Activated naive CD8-positive, alpha-beta T cell (primary cell): ENCODE data around the gene SLC34A3.

Experiments
- H3K27ac Mint-ChIP-seq: one replicate; pipeline ENCODE4 v1.8.0; 2021; ENCODE audit warnings: mixed read lengths
- H3K27me3 Mint-ChIP-seq: one replicate; pipeline ENCODE4 v1.8.0; 2021; ENCODE audit warnings: mixed read lengths
- H3K36me3 Mint-ChIP-seq: one replicate; pipeline ENCODE4 v1.8.0; 2021; ENCODE audit warnings: mixed read lengths
- H3K4me1 Mint-ChIP-seq: one replicate; pipeline ENCODE4 v1.8.0; 2021; ENCODE audit warnings: low read depth, mixed read lengths
- H3K4me3 Mint-ChIP-seq: one replicate; pipeline ENCODE4 v1.8.0; 2021; ENCODE audit warnings: mild to moderate bottlenecking, mixed read lengths
- H3K9me3 Mint-ChIP-seq: one replicate; pipeline ENCODE4 v1.8.0; 2021; ENCODE audit warnings: low read depth, mixed read lengths

Gene SLC34A3

GRCh38 chr9:137219757-137220316, 10.9 kb upstream of the SLC34A3 start:
- Mint-ChIP-seq H3K4me3 (no peak overlapping the region), H3K36me3 (no peaks in the 10 kb centered on the region), H3K4me1 (peaks cover 2% of the 10 kb centered on the region), H3K9me3 (no peaks in the 10 kb centered on the region), H3K27ac (no peak overlapping the region), H3K27me3 (no peaks in the 10 kb centered on the region)

- Mint-ChIP-seq H3K4me1 (peaks cover 2% of the 10 kb centered on the region), H3K27me3 (no peaks in the 10 kb centered on the region), H3K36me3 (no peaks in the 10 kb centered on the region), H3K27ac (no peak overlapping the region), H3K9me3 (no peaks in the 10 kb centered on the region), H3K4me3 (peak overlapping the region; percentile 52)
Measured at GRCh38 chr9:137220317-137221094, 10.2 kb upstream of the SLC34A3 start.

GRCh38 chr9:137221095-137221505, 9.6 kb upstream of the SLC34A3 start:
- H3K9me3 Mint-ChIP-seq, result no peaks in the 10 kb centered on the region
- no peaks in the 10 kb centered on the region for H3K36me3 Mint-ChIP-seq
- peak overlapping the region; percentile 52 for H3K4me3 Mint-ChIP-seq
- no peaks in the 10 kb centered on the region for H3K27me3 Mint-ChIP-seq
- no peak overlapping the region for H3K27ac Mint-ChIP-seq
- H3K4me1 Mint-ChIP-seq, result peaks cover 2% of the 10 kb centered on the region

- H3K36me3 Mint-ChIP-seq, result no peaks in the 10 kb centered on the region
- no peaks in the 10 kb centered on the region for H3K27me3 Mint-ChIP-seq
Measured at GRCh38 chr9:137221506-137222111, 9.1 kb upstream of the SLC34A3 start.

GRCh38 chr9:137222190-137223077, 8.3 kb upstream of the SLC34A3 start, which contains the start of gene RNF208:
RNF208 (minus strand) TSS chr9:137222240; CDS start chr9:137221212, 1,028 bp downstream.
- no peaks in the 10 kb centered on the region for H3K27me3 Mint-ChIP-seq
- H3K4me1 Mint-ChIP-seq, result peaks cover 2% of the 10 kb centered on the region
- peak within 1 kb of the TSS; percentile 80 for H3K4me3 Mint-ChIP-seq
- H3K36me3 Mint-ChIP-seq, result no peaks in the 10 kb centered on the region
- no peak within 1 kb of the TSS for H3K27ac Mint-ChIP-seq
- no peaks in the 10 kb centered on the region for H3K9me3 Mint-ChIP-seq

More at GRCh38 chr9:137221506-137222111, 9.1 kb upstream of the SLC34A3 start:
- H3K4me1 Mint-ChIP-seq, result peaks cover 2% of the 10 kb centered on the region
- H3K9me3 Mint-ChIP-seq, result no peaks in the 10 kb centered on the region
- H3K27ac Mint-ChIP-seq, result no peak overlapping the region
- H3K4me3 Mint-ChIP-seq, result no peak overlapping the region

- Mint-ChIP-seq H3K9me3 (no peaks in the 10 kb centered on the region), H3K4me1 (peaks cover 5% of the 10 kb centered on the region), H3K4me3 (peak overlapping the region; percentile 80), H3K27ac (peak overlapping the region; percentile 50), H3K27me3 (peaks cover 2% of the 10 kb centered on the region), H3K36me3 (no peaks in the 10 kb centered on the region)
Measured at GRCh38 chr9:137223078-137223970, 7.4 kb upstream of the SLC34A3 start.

GRCh38 chr9:137224830-137225694, 5.6 kb upstream of the SLC34A3 start, which contains the start of gene CYSRT1:
CYSRT1 (plus strand) TSS chr9:137225174; CDS start chr9:137225622, 448 bp downstream.
- H3K4me1 Mint-ChIP-seq, result peaks cover 5% of the 10 kb centered on the region
- no peaks in the 10 kb centered on the region for H3K36me3 Mint-ChIP-seq

GRCh38 chr9:137225699-137226331, 4.9 kb upstream of the SLC34A3 start:
- no peak overlapping the region for H3K4me3 Mint-ChIP-seq
- H3K9me3 Mint-ChIP-seq, result no peaks in the 10 kb centered on the region
- peaks cover 5% of the 10 kb centered on the region for H3K4me1 Mint-ChIP-seq
- peaks cover 2% of the 10 kb centered on the region for H3K27me3 Mint-ChIP-seq
- no peak overlapping the region for H3K27ac Mint-ChIP-seq
- H3K36me3 Mint-ChIP-seq, result no peaks in the 10 kb centered on the region

More at GRCh38 chr9:137224830-137225694, 5.6 kb upstream of the SLC34A3 start, which contains the start of gene CYSRT1:
- no peaks in the 10 kb centered on the region for H3K9me3 Mint-ChIP-seq
- H3K27me3 Mint-ChIP-seq, result peaks cover 2% of the 10 kb centered on the region
- H3K27ac Mint-ChIP-seq, result peak within 1 kb of the TSS; percentile 50
- peak within 1 kb of the TSS; percentile 80 for H3K4me3 Mint-ChIP-seq

- Mint-ChIP-seq H3K4me3 (no peak overlapping the region), H3K27me3 (peaks cover 2% of the 10 kb centered on the region)
Measured at GRCh38 chr9:137226338-137227053, 4.2 kb upstream of the SLC34A3 start.

GRCh38 chr9:137227054-137227852, 3.4 kb upstream of the SLC34A3 start, which contains the start of gene RNF224:
RNF224 (plus strand) TSS chr9:137227502; CDS start chr9:137228336, 834 bp downstream.
- Mint-ChIP-seq H3K9me3 (no peaks in the 10 kb centered on the region), H3K4me1 (peaks cover 5% of the 10 kb centered on the region), H3K27me3 (peaks cover 2% of the 10 kb centered on the region), H3K36me3 (no peaks in the 10 kb centered on the region), H3K4me3 (no peak within 1 kb of the TSS), H3K27ac (no peak within 1 kb of the TSS)

More at GRCh38 chr9:137226338-137227053, 4.2 kb upstream of the SLC34A3 start:
- no peaks in the 10 kb centered on the region for H3K36me3 Mint-ChIP-seq
- no peaks in the 10 kb centered on the region for H3K9me3 Mint-ChIP-seq
- H3K27ac Mint-ChIP-seq, result no peak overlapping the region
- peaks cover 5% of the 10 kb centered on the region for H3K4me1 Mint-ChIP-seq

GRCh38 chr9:137227853-137228505, 2.7 kb upstream of the SLC34A3 start:
- Mint-ChIP-seq H3K27ac (no peak overlapping the region), H3K4me1 (peaks cover 5% of the 10 kb centered on the region), H3K4me3 (no peak overlapping the region), H3K36me3 (no peaks in the 10 kb centered on the region), H3K27me3 (peaks cover 2% of the 10 kb centered on the region), H3K9me3 (no peaks in the 10 kb centered on the region)
